Endometrial microvascular endothelial cells (primary cell): ENCODE results near the gene CRYBB1. TPM values are rescaled to one million over a fixed set of nuclear protein-coding genes. Genes with fewer than 3 reads are reported as not detected.

Experiments
- in situ Hi-C: cut with HindIII; loops from 2 replicates; pipeline ENCODE4 v1.10.0; 2017; ENCODE audit warnings: low sequenced_read_pairs, low pct_unique_long_range_greater_than_20kb; ENCODE audit errors: inconsistent ontology term
- total RNA-seq: library from RNA; depleted of rRNA; stranded (reverse); fragments of >200 nt; gene quantifications from one replicate; pipeline ENCODE4 v1.2.3, GENCODE V29; 2015; ENCODE audit errors: inconsistent ontology term

Gene CRYBB1
- total RNA-seq, 1 donor from 2014 or later = not detected

GRCh38 chr22:26564181-26564580 lies 53.6 kb downstream of the CRYBB1 start:
- in situ Hi-C loops = no loop called here

DNA sequence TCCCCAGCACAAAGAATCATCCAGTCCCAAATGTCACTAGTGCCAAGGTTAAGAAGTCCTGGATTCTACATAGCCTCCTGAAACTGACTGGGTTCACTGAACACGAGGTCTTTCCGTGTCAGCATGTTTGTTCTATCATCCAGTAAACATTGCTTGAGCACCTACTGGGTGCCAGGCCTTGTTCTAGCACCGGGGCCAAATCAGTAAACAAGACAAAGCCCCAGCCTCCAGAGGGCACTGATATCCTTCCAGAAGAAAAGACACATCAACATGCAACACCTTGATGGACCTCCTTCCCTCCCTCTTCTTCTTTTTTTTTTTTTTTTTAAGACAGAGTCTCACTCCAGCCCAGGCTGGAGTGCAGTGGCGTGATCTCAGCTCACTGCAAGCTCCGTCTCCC lies 54.8 kb downstream of the CRYBB1 start:
- in situ Hi-C loops = no loop called here

- in situ Hi-C loops = no loop called here
Observed at GRCh38 chr22:26561756-26562417, 55.9 kb downstream of the CRYBB1 start.

DNA sequence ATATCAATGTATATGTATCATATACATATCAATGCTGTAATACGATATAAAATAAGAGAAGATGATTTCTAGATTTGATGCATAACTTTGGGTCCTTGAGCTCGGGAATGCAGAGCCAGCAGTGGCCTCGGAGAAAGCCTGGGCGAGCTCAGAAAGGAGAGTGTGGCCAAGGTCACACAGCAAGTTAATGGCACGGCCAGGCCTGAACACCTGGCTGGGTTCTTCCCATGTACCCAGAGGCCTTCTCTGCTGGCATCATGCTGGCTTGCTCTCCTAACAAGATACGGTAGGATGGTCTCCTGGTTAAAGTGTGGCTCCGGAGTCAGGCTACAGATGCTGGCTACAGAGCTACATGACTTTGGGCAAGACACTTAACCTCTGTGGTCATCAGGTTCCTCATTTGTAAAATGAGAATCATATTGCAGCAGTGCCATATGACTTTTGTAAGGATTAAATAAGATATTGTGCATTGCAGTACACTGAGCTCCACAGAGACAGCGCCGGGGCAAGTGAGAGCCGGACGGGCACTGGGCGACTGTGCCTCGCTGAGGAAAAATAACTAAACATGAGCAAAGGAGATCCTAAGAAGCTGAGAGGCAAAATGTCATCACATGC lies 57.8 kb downstream of the CRYBB1 start:
- in situ Hi-C loops = no loop called here

DNA sequence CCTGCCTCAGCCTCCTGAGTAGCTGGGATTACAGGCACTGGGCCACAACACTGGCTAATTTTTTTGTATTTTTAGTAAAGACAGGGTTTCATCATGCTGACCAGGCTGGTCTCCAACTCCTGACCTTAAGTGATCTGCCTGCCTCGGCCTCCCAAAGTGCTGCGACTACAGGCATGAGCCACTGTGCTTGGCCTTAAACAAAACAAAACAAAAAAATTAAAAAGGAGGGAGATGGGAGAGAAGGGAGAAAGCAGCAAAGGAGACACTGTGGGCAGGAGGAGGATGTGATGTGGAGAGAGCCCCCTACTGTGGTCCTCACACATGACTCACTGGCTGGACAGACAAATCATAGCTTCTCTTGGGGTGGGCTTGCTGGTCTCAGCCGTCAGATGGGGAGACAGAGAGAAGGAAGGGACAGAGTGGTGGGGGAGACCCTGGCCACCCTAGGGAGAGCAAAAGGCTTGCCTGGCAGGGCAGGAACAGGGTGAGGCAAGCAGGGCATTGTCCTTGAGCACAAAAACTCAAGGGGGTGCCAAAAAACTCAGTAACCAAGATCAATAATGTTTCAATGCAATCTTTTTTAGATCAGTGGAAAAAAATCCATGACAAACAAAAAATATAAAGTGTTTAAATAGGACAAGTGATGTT lies 59.5 kb downstream of the CRYBB1 start:
- in situ Hi-C loops = no loop called here

- in situ Hi-C loops = no loop called here
Observed at GRCh38 chr22:26556904-26557303, 60.9 kb downstream of the CRYBB1 start.

GRCh38 chr22:26555478-26555877 lies 62.3 kb downstream of the CRYBB1 start:
- in situ Hi-C loops = no loop called here

DNA sequence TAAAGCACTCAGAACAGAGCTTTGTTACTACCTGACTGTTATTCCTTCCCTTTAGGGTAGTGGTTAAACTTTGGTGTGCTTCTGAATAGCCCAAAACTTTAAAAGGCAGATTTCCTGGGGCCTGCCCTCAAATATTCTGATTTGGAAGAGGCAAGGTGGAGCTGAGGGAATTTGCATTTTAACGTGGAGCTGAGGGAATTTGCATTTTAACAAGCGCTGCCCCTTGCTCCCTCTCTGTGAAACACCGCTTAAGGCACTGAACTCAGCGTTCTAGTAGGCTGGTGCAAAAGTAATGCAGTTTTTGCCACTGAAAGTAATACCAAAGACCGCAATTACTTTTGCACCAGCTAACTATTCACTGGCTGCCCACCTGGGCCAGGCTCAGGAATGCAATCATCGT lies 62.9 kb downstream of the CRYBB1 start:
- in situ Hi-C loops = no loop called here

DNA sequence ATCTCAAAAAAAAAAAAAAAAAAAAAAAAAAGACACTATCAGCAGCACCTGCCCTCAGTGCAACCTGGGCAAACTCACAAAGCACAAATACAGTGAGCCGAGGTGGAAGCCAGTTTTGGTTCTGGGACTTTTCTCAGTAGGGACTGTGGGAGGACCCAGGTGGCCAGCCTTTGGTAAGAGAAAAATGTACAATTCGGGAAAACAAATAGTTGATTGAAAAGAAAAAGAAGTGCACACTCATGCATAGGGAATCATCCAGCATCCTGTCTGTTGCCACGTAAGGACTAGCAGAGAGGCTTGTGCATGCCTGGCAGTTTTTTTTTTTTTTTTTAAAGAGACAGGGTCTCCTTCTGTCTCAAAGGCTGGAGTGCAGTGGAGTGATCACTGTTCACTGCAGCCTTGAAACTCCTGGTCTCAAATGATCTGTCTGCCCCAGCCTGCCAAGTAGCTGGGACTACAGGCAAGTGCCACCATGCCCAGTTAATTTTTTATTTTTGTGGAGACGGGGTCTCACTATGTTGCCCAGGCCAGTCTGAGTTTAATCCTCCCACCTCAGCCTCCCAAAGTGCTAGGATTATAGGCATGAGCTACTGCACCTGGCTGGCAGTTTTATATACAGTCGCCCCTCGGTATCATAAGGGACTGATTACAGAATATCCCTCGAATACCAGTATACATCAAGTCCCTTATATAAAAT lies 64.6 kb downstream of the CRYBB1 start:
- in situ Hi-C loops = no loop called here

GRCh38 chr22:26552466-26552865 lies 65.4 kb downstream of the CRYBB1 start:
- in situ Hi-C loops = no loop called here

- in situ Hi-C loops = no loop called here
Observed at GRCh38 chr22:26551568-26551967, 66.3 kb downstream of the CRYBB1 start.

GRCh38 chr22:26550498-26551033 lies 67.3 kb downstream of the CRYBB1 start:
- in situ Hi-C loops = no loop called here

DNA sequence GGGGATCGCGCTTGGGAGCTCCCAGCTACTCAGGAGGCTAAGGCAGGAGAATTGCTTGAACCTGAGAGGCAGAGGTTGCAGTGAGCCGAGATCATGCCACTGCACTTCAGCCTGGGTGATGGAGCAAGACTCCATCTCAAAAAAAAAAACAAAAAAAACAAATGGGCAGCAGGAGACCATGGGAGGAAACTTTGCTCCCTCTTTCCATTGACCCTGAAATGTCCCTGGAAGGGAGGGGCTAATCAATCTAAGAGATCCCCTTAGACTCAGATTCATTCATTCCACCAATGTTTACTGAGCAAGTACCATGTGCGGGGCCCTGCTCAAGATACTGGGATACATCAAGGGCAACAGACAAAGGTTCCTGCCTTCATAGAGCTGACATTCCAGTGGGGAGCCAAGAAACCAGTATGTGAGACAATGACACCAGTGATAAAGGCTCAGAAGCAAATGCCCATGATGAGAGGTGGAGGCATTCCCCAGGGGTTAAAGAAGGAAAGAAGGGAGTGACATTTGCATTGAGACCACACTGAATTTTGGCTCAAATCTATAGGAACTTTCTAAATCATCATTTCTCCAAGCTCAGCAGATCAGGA lies 67.8 kb downstream of the CRYBB1 start:
- in situ Hi-C loops = no loop called here

Other genes starting within 250 kb of the CRYBB1 start
- gene ASPHD2, start 188.8 kb downstream of the CRYBB1 start, total RNA-seq = 1.1 TPM
- 21.5 TPM for gene HPS4, start 134.2 kb downstream of the CRYBB1 start, total RNA-seq
- 48.1 TPM for gene SRRD, start 134.2 kb downstream of the CRYBB1 start, total RNA-seq
- gene TFIP11, start 105.6 kb downstream of the CRYBB1 start, total RNA-seq = 25.4 TPM
- gene TPST2, start 27.9 kb downstream of the CRYBB1 start, total RNA-seq = 55.7 TPM
- gene CRYBA4, start 3.9 kb upstream of the CRYBB1 start, total RNA-seq = not detected
- not detected for gene MIAT, start 39.6 kb upstream of the CRYBB1 start, total RNA-seq